ENCODE data around the gene CCDC187. TPM values are rescaled to one million over a fixed set of nuclear protein-coding genes. Genes with fewer than 3 reads are reported as not detected.
A peak's percentile ranks its signal among the peaks of the same experiment; 100 is the strongest.
"Not testable (repeated sequence)": the region's sequence is repeated elsewhere in the genome, so short reads cannot be mapped to it uniquely, and the experiment has no call there.

Gene CCDC187
- polyA plus RNA-seq, 3 donors: 1.7 to 4.5 (median 2.3) TPM

DNA sequence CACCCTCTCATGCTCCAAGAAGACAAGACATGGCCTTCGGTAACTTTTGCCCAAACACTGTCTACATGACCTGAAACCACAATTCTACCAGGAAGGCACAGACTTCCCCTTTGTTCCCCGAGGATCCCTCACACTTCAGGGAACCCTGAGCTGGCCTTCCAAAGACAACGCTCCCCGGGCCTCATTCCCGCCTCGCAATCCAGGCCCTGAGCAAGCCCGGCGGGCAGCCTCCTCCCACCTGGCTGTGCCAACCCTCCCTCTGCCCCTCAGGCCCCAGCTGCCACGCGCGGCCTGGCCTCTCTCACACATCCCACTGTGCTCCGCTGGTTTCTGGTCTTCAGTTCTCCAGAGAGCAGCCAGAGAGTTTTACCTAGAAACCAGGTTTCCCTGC is 65.6 kb downstream of the CCDC187 start:
- no peak for DNase-seq (ENCODE audit: extremely low read depth in 1 of 11, low read depth in 9 of 11, low spot score in 4 of 11)

DNA sequence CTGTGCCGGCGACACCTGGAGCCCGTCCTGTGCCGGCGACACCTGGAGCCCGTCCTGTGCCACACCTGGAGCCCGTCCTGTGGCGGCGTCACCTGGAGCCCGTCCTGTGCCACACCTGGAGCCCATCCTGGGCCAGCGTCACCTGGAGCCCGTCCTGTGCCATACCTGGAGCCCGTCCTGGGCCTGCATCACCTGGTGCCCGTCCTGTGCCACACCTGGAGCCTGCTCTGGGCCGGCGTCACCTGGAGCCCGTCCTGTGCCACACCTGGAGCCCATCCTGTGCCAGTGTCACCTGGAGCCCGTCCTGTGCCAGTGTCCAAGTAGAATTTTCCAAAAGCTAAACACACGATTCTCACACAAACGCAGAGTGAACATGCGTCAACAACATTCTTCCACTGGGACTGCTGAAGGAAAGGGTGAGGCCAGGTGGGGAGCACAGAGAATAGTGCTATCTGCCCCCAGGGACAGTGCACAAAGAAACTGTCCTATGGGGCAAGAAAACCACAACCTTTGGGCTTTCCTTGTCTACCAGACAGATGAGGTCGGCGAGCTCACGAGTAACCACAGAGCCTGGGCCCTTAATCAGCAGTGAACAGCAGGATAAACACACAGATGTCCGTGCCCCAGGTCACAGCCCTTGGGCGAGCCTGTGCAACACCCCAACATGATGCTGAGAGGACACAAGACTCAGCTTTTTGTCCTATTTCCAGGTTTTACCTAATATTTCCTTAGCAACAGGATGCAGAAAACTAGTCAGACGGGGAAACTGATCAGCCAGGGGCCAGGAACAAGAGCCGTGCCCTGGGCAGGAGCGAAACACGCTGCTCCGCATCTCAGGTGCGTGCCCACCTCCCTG is 66.2 kb downstream of the CCDC187 start:
- DNase-seq (ENCODE audit: extremely low read depth in 1 of 11, low read depth in 9 of 11, low spot score in 4 of 11): no peak

DNA sequence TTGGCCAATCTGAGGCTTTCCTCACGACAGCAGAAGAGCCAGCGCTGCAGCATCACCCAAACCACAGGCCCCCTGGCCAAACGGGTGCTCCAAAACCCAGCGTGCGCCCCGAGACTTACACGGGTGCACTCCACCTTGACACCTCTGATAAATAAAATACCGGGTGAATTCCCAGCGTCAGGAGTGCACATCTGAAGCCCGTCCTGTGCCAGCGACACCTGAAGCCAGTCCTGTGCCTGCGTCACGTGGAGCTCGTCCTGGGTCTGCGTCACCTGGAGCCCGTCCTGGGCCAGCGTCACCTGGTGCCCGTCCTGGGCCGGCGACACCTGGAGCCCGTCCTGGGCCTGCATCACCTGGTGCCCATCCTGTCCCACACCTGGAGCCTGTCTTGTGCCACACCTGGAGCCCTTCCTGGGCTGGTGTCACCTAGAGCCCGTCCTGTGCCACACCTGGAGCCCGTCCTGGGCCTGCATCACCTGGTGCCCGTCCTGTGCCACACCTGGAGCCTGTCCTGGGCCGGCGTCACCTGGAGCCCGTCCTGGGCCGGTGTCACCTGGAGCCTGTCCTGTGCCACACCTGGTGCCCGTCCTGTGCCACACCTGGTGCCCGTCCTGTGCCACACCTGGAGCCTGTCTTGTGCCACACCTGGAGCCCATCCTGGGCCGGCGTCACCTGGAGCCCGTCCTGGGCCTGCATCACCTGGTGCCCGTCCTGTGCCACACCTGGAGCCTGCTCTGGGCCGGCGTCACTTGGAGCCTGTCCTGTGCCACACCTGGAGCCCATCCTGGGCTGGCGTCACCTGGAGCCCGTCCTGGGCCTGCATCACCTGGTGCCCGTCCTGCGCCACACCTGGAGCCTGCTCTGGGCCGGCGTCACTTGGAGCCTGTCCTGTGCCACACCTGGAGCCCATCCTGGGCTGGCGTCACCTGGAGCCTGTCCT is 67.2 kb downstream of the CCDC187 start:
- not testable (repeated sequence) for DNase-seq (ENCODE audit: extremely low read depth in 1 of 11, low read depth in 9 of 11, low spot score in 4 of 11)

DNA sequence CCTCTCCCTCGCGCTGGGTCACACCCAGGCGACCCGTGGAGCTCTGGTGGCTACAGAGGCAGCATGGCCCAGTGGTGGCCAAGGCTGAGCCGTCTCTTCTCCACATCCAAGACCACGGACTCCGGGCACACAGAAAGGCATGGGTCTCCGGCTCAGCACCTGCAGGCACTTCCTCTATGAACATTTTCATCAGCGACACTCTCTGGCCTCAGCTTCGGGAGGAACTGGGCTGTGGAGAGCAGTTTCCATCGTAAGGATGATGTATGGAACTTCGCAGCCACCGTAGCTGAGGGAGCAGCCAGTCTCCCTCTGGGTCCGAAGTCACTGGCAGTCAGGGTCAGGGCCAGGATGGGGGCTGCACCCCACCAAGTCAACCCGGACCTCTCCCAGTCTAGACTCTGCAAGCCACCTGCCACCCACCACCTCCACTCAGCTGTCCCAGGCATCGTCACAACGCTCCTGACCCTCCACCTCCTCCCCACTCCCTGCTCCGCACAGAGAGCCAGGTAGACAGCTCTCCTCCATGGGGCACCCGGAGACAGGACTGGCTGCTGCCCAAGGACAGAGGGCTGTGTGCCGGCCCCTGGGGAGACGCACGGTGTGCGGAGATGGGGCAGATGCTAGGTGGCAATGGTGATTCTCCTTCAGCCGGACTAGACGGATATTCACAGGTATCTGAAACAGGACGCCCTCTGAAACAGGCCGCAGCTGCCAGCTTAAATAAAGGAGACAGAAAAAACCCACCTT is 68.0 kb downstream of the CCDC187 start:
- no peak for DNase-seq (ENCODE audit: extremely low read depth in 1 of 11, low read depth in 9 of 11, low spot score in 4 of 11)

DNA sequence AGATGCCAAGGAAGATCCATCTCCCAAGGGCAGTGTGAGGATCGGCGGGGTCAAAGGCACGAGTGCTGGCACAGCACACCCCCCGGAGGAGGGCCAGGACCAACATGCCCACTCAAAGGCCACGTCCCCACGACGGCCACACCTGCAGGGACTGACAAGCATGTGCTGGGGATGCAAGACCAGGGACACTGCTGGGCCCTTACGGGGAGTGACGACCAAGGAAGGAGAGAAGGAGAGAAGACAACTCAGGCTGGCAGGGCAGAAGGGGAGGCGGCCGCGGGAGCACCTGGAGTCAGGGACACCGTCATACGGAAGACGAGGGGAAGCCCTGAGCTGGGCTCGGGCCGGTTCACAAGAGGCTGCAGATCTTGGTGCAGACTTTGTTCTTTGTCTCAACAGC is 68.7 kb downstream of the CCDC187 start:
- DNase-seq (ENCODE audit: extremely low read depth in 1 of 11, low read depth in 9 of 11, low spot score in 4 of 11): no peak

DNA sequence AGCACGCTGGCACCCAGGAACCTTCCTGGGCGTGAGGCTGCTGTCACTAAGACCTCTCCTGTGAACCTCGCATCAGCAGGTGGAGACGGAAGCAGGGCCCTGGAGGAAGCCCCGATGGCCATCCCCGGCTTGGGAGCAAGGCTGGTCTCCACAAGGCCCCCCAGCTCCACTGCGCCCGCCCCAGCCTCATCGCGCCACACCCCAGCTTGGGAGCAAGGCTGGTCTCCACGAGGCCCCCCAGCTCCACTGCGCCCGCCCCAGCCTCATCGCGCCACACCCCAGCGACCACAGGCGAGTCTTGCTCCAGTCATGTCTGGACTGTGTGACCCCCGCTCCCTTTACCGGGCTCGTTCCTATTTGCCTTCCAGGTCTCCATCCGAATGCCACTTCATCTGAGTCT is 69.3 kb downstream of the CCDC187 start:
- no peak for DNase-seq (ENCODE audit: extremely low read depth in 1 of 11, low read depth in 9 of 11, low spot score in 4 of 11)

DNA sequence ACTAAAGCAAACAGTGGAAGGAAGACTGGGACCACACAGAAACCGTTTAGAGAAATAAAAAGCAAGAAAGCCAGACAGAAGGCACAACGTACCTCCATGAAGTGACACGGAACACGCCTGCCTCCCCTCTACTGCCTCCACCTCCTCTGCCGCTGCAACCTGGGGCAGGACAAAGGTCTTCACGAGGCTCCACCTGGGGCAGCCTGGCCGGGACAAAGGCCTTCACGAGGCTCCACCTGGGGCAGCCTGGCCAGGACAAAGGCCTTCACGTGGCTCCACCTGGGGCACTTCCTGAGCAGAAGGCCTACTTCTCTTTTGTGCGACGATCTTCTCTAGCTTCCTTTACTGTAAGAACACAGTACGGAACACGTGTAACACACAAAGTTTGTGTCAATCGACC is 70.0 kb downstream of the CCDC187 start:
- DNase-seq (ENCODE audit: extremely low read depth in 1 of 11, low read depth in 9 of 11, low spot score in 4 of 11): no peak

DNA sequence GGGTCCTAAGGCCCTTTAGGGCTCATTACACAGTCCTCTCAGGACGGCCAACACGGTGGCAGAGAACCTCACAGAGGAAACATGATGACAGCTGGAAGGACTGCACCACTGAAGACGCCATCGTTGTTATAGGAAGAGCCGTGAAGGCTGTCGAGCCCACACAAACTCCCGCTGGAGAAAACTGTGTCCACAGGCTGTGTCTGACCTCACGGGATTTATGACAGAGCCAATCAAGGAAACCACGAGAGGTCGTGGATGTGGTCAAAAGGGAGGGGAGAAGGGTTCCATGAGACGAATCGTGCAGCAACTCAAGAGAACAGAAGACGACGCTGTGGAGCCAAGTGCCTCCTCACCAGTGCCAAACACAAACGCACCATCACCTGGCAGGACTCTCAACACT is 70.5 kb downstream of the CCDC187 start:
- DNase-seq (ENCODE audit: extremely low read depth in 1 of 11, low read depth in 9 of 11, low spot score in 4 of 11): no peak

DNA sequence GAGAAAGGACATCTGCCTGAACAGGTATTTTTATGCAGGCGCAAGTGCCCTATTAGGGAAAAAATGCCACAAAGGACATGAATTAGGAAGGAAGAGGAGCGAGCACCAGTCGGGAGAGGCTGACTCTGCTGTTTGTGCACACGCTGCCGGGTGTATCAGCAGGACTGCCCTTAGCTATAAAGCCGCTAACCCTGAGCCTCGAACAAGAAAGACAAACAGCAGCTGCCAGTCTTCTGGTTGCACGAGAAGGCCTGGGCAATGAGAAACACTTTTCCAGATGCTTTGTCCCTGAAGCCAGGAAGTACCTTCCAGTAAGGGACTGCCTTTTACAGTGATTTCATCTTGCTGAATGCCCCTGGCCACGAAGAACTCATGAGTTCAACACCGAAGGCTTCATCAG is 70.9 kb downstream of the CCDC187 start:
- peak in 3 of 11 donors; percentile 30 to 49 (median 40) for DNase-seq (ENCODE audit: extremely low read depth in 1 of 11, low read depth in 9 of 11, low spot score in 4 of 11)

DNA sequence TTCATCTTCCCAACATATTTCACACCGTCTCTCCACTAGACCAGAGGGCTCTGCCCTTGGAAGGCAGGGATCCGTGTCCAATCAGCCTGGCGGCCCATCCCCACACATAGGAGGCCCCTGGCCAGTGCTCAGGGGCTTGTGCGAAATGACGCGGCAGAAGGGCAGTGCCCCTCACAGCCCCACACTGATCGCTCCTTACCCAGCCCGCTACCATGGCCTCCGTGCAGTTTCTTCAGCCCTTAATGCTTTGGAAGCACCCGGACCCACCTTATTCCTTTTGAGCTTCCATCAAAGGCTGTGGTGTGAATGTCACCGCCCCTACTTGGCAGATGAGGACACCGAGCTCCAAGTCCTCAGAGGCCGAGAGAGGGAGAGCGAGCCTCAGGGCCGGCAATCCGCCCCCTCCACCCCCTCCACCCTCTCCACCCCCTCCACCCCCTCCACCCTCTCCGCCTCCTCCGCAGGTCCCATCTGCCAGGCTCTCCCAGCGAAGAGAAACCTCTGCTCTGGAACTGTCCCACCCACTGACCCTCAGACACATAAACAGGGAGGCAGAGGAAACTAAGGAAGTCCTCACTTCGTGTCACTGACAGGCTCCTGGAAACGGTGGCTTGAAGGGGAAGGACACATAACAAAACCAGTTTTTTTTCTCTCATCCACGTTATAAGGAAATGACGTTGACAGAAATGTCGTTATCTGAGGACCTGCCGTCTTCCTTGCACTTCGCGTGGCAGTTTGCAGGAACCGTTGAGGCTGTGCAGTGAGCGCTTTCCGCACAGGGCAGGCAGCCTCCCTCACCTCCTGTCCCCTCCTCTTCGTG is 72.2 kb downstream of the CCDC187 start:
- no peak for DNase-seq (ENCODE audit: extremely low read depth in 1 of 11, low read depth in 9 of 11, low spot score in 4 of 11)

DNA sequence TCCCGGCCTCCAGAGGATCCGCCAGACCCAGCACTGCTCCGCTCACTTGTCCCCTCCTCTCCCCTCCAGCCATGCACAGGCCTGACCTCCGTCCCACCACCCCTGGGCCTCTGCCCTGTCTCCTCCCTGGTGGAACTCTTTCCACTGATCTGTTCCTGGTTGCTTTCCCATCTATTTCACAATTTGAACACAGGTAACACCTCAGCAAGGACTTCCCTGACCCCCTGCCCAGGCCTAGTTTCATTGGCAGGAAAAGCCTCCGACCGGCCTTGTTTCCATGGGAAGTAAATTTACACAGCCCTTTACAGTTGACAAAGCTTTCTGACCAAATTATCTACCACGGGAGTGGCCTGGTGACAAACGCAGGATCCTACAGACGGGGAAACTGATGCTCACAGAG is 73.1 kb downstream of the CCDC187 start:
- DNase-seq (ENCODE audit: extremely low read depth in 1 of 11, low read depth in 9 of 11, low spot score in 4 of 11): no peak

DNA sequence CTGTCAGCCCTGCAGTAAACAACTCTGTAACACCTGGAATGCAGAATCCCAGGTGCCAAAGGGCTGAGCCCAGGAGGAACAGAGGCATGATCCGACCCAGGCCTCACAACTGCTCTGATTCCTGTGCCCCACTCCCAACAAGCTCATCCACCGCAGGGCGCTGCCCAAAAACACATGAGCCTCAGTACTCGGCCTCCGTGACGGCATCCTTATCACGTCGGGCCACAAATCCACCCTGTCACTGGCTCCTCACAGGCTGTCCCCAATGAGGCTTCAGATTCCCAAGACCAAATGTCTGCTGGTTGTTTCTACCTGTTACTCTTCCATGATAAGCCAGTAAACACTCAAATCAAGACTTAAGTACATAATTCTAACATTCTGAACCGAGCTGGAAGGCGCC is 73.5 kb downstream of the CCDC187 start:
- no peak for DNase-seq (ENCODE audit: extremely low read depth in 1 of 11, low read depth in 9 of 11, low spot score in 4 of 11)

DNA sequence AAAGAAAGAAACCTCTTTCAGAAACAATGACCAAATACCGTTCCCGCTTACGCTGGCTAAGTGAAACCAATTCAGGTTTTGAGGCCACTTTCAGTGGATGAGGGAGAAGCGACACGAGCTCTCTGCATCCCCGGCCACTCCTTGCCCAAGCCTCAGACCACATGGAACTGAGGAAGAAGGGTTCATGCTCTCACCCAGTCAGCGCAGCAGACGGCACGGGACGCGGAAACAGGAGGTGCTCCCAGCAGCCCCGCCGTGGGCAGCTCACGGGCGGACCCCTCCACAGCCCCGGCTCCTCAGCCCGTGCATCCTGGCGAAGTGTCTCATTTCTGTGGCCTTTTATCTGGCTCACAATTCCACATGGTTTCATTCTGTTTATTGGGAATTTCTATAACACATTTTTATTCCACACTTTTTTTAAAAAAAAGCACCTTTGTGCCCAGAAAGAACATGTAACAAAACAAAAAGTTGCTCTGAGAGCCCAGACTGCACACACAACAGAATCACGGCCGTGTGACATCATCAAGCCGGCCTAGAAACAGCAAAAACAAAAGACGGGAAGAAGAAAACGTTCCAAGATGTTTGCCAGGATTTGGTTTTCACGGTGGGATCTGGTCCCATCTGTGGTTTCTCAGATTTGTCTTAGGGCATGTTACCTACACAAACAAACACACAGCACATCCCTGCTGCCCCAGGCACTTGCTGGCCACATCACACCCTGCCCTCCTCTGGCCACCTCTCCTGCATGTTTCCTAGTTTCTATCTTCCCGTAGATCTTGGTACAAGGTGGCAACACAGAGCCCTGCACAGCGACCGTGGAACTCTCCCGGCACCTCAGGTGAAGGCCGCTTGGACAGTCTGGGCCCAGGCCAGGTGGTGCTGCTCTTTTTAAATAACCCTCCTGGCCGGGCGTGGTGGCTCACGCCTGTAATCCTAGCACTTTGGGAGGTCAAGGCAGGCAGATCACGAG is 74.5 kb downstream of the CCDC187 start:
- no peak for DNase-seq (ENCODE audit: extremely low read depth in 1 of 11, low read depth in 9 of 11, low spot score in 4 of 11)

DNA sequence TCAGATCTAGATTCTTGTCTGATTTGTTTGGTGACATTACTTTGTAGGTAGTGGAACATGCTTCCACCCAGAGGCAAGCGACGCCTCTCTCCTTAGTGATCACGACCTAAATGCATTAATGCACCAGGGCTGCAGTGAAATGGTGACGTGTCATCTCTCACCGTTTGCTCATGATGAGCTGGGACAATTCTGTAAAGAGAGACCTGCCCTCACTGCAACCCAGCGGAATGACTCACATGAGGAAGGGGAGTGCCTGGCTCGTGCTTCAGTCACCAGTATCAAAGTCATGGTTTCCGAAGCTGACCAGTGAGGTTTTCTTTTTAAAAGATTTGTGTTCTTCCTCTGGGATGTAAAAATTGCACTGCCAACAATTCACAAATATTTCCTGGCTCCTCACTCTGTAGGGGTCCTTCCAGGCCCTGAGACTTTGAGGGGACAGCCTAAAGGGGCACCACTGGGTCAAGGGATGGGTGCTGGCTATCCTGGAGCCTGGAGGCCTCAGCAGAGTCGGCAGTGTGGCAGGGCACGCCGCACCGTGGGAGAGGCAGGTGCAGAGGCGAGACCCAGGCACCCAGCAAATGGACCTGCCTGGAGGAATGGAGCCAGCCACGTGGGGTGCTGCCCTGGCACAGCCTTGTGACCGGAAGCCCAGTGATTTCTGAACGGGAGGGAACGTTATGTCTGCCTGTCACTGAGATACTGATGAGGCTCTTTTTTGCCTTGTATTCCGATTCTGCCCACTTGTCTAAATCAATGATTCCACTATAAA is 75.6 kb downstream of the CCDC187 start:
- no peak for DNase-seq (ENCODE audit: extremely low read depth in 1 of 11, low read depth in 9 of 11, low spot score in 4 of 11)

DNA sequence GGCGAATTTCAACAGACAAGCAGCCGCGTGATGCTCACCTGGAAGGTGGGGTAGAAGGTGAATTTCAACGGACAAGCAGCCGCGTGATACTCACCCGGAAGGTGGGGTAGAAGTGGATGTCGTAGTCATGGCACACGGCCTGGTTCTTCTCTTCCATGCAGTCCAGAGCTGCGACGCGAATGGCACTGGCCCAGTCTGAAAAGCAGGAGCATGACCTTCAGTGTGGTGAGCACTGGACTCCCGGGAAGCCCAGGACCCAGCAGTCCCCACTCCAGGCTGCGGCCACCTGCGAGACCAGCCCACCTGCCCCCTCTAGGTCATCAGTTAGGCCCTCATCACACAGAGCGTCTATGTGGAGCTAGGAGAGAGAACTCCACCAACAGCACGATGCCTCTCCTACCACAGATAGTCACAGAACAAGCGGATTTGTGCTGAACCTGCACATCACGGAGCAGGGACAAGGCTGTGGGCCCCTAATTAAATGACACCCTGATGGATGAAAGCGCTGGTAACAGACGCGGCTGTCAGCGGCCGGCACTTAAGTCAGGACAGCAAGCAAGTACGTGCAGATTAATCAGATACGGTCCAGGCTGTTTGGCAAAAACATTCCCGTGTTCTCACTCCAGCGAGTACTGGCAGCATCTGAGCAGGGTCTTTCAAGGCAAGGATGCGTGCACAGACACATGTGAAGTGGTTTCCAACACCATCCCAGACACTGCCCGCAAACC is 77.0 kb downstream of the CCDC187 start:
- no peak for DNase-seq (ENCODE audit: extremely low read depth in 1 of 11, low read depth in 9 of 11, low spot score in 4 of 11)
